RKO (cell line): Measurements from ENCODE around the gene ANKRD44.
"Not testable (repeated sequence)": the region's sequence is repeated elsewhere in the genome, so short reads cannot be mapped to it uniquely, and the experiment has no call there.

Experiments used
- DNase-seq: peaks from one replicate; pipeline ENCODE4 v3.0.0-alpha.2; 2016; ENCODE audit warnings: low spot score

The ANKRD44 gene

DNA sequence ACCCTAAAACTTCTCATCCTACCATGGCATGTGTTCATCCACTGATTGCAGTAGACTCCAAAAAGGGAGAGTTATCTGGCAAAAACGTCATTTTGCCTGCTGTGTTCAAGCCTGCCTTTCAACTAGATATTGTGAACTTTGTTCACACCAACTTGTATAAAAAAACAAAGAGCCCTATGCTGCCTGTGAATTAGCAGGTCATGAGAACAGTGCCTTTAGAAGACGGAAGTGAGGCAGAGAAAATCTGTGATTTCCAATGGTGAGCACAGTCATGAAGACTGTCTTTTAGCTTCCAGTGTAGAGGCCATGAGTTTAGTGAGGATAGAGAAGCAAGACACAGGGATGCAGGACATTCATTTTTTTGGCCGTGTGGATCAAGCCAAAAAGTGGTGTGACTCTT, 280.5 kb downstream of the ANKRD44 start:
- no peak for DNase-seq

- no peak for DNase-seq
Observed at GRCh38 chr2:197028633-197029032, 281.9 kb downstream of the ANKRD44 start.

DNA sequence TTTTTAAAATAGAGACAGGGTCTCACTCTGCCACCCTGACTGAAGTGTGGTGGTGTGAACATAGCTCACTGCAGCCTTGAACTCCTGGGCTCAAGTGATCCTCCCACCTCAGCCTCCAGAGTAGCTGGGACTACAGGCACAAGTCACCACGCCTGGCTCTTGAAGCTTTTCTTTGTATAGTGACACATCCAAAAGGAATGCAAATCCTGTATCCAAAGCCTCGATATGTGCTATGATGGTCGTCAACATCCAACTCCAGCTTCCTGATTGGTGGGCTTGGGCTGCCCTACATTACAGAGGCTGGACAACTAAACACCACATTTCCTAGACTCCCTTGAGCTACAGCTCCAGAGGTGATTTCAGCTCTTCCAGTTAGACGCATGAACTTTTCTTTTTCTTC, 282.4 kb downstream of the ANKRD44 start:
- DNase-seq = peak; percentile 73

GRCh38 chr2:197024206-197024605, 286.4 kb downstream of the ANKRD44 start:
- no peak for DNase-seq

DNA sequence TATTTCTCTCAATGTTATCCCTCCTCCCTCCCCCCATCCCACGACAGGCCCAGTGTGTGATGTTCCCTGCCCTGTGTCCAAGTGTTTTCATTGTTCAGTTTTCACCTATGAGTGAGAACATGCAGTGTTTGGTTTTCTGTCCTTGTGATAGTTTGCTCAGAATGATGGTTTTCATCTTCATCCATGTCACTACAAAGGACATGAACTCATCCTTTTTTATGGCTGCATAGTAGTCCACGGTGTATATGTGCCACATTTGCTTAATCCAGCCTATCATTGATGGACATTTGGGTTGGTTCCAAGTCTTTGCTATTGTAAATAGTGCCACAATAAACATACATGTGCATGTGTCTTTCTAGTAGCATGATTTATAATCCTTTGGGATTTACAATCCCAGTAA, 289.7 kb downstream of the ANKRD44 start:
- not testable (repeated sequence) for DNase-seq

DNA sequence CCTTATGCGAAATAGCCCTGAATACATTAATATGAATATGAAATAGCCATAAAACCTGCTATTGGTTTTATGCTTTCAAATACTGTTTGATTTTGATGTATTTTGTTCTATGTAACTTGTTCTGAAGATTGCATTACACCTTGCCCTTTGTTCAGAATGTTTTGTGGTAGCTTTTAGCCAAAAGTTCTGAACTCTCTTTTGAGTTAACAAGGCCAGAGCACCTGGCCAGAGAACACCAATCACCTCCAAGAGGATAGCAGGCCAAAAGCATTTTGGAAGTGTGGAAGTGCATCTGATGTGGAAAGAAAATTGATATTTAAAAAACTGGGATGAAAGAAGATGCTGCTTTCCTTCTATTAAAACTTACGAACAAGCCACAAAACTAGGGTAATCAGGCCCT, 297.5 kb downstream of the ANKRD44 start:
- no peak for DNase-seq

GRCh38 chr2:197011801-197012641, 298.6 kb downstream of the ANKRD44 start:
- DNase-seq = peak; percentile 80

- no peak for DNase-seq
Observed at GRCh38 chr2:197011021-197011417, 299.6 kb downstream of the ANKRD44 start.

DNA sequence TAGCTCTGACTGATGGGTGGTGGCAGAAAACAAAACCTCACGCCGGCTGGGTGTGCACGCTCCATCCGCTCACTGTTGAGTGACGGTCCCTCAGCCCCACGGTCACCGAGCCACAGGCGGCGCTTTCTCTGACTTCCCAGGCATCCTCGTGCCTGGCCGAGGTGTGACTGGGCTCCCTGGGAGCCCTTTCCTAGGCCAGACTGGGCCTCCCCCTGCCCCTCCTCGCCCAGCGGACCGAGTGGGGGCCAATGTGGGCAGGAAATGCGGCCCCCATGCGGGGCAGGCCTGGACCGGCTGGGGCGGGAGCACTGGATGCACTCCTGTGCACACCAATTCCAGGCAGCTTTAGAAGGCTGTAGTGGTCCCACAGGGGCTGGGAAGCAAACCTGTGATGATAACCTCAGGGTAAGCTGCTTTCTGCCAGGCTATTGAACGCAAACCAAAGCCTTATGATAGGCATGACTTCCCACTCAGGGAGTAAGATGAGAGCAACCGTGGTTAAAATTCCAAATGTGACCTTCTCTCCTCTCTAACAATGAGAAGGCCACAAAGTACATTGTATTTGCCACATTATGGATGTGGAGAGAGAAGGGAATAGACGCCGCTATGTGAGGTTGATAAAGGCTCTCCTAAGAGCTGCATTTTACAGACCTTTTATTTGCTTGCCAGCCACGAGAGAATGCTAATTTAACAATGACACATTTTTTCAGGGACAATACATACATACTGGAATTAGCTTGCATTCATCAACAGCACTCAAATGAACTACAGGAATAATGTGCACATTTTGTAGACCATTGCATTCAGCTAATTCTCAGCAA, 300.2 kb downstream of the ANKRD44 start:
- no peak for DNase-seq

DNA sequence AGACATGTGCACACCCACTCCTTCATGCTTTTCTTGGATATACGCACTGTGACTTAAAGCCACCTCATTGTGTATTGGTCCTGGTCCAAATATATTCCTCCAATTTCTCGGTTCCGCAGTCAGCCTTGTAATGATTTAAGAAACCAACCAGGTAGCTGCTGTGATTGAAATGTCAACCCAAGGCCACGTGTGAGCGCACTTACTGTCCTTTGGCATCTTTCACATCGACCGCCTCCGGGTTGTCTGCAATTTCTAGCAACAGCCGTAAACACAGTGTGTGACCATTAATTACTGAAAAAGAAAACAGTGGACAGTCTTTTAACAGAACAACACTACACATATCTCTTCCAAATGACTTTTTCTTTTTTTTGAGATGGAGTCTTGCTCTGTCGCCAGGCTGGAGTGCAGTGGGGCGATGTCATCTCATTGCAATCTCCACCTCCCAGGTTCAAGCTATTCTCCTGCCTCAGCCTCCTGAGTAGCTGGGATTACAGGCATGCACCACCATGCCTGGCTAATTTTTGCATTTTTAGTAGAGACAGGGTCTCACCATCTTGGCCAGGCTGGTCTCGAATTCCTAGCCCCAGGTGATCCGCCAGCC, 301.7 kb downstream of the ANKRD44 start:
- DNase-seq = not testable (repeated sequence)

DNA sequence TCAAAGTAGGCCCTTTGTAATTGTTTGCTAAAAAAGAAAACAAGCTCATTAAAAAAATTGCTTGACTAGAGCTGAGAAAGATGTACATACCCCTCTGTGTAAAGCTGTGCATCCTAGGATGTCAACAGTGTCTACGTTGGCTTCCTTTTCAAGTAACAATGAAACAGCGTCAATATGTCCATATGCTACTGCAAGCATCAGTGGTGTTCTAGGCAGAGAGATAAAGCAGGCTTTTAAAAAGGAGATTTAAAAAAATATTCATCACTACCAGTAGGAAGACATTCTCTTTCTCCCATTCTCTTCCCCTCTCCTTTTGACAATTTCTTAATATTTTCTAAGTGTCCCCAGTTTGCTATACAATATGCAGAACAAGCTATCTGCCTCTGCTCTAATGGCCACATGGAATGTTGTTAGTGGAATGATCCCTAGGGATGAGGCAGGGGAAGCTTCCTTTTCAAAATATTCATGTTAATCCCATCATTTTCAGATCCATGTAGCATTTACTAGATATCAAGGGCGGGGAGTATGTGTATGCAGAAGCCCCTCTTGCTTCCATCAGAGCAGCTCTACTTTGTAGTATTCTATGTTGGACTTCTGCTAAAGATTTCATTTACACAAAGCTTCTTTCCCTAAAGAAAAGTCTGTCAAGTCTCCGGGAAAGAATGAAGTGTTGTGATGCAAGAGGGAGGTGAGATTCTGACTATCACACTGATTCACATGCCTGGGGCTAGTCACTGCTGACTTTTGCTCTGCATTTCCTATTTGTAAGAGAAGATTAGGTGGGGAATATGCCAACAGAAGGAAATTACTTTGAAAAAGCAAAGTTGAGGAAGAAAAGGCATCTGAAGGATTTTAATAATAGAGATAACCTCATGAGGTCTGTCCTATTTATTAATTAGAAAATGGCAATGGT, 302.6 kb downstream of the ANKRD44 start:
- DNase-seq = peak; percentile 46

- DNase-seq = no peak
Observed at GRCh38 chr2:197001921-197002320, 308.7 kb downstream of the ANKRD44 start.

- DNase-seq = no peak
Observed at GRCh38 chr2:196995757-196996314, 314.7 kb downstream of the ANKRD44 start.

GRCh38 chr2:196994764-196995163, 315.8 kb downstream of the ANKRD44 start:
- DNase-seq = no peak

- no peak for DNase-seq
Observed at GRCh38 chr2:196993617-196994016, 317.0 kb downstream of the ANKRD44 start.

- no peak for DNase-seq
Observed at GRCh38 chr2:196992466-196992865, 318.1 kb downstream of the ANKRD44 start.

DNA sequence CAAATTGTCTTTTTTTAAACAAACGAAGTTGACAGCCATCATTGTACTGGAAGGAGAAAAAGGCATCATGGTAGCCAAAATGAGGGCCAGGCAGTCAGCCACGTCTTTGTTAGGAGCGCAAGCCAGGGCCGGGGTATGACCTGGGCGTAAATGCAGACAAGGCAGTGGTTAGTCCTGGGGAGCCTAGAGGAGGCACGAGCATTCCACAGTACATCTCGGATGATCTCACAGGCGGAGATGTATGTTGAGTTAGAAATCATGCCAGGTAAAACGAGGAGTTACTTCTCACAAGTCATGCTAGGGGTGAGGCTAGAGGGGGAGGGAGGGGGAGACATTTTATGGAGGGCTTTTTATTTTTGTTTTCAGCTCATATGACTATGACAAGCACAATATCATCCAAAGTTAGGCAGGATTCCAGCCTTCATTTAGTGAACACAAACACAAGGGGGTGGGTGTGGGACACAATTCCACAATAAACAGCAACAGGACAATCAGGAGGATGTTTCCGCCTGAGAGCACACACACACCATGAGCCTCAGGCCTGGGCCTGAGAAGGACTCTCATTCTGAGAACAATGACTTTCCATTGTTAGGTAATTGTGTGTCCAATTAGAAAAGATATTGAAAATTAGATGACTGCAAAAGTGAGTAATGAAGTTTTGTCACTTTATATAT, 319.7 kb downstream of the ANKRD44 start:
- no peak for DNase-seq

GRCh38 chr2:196990092-196990491, 320.5 kb downstream of the ANKRD44 start:
- no peak for DNase-seq

GRCh38 chr2:196989496-196989895, 321.1 kb downstream of the ANKRD44 start:
- DNase-seq = no peak

- no peak for DNase-seq
Observed at GRCh38 chr2:196988639-196989038, 321.9 kb downstream of the ANKRD44 start.
